HUES64 (cell line): ENCODE data around the gene RADX.

Experiments used
- H3K27ac ChIP-seq: 2 replicates; pipeline ENCODE4 v1.7.0; 2013; ENCODE audit warnings: low read depth, low read length, inconsistent platforms
- H3K27me3 ChIP-seq: 2 replicates; pipeline ENCODE4 v1.6.1; 2013; ENCODE audit warnings: mild to moderate bottlenecking, low read length; ENCODE audit not compliant: insufficient read depth
- H3K36me3 ChIP-seq: 2 replicates; pipeline ENCODE4 v1.6.1; 2013; ENCODE audit warnings: mild to moderate bottlenecking, low read length; ENCODE audit not compliant: insufficient read depth
- H3K4me1 ChIP-seq: 2 replicates; pipeline ENCODE4 v1.6.1; 2013; ENCODE audit warnings: mild to moderate bottlenecking, low read length, moderate library complexity; ENCODE audit not compliant: insufficient read depth
- H3K4me3 ChIP-seq: 2 replicates; pipeline ENCODE4 v1.5.1; 2013; ENCODE audit warnings: mild to moderate bottlenecking, low read length, moderate library complexity
- H3K9ac ChIP-seq: 2 replicates; pipeline ENCODE4 v1.6.1; 2013; ENCODE audit warnings: mild to moderate bottlenecking, low read depth, low read length
- H3K9me3 ChIP-seq: 2 replicates; pipeline ENCODE4 v1.6.1; 2013; ENCODE audit warnings: low read depth, low read length; ENCODE audit not compliant: insufficient read depth
- WGBS: fragments of 150-250, 120-280 bp; methylation state at CpG from one replicate; pipeline ENCODE4 v1.1.7; 2013; ENCODE audit warnings: missing lambda C conversion rate; 5-methylcytosine and 5-hydroxymethylcytosine counted together

The RADX gene

GRCh38 chrX:106718709-106719108 is 106.9 kb downstream of the RADX start:
- Histone ChIP-seq H3K4me1 (no peaks in the 10 kb centered on the region), H3K9me3 (no peaks in the 10 kb centered on the region), H3K4me3 (no peak overlapping the region), H3K9ac (no peak overlapping the region), H3K27me3 (no peaks in the 10 kb centered on the region), H3K36me3 (no peaks in the 10 kb centered on the region), H3K27ac (no peak overlapping the region)
- 92% methylated on average over 3 of the region's 4 CpGs for WGBS

- Histone ChIP-seq H3K4me3 (peak overlapping the region; percentile 68), H3K9me3 (no peaks in the 10 kb centered on the region), H3K9ac (no peak overlapping the region), H3K36me3 (no peaks in the 10 kb centered on the region), H3K27ac (no peak overlapping the region), H3K4me1 (0 out of 2 replicates have a peak, but pooled peaks cover 4% of the 10 kb centered on the region), H3K27me3 (peaks cover 55% of the 10 kb centered on the region)
- 2% methylated on average over 8 of the region's 8 CpGs for WGBS
These were observed 114.2 kb downstream of the RADX start for GRCh38 chrX:106725931-106726330.

GRCh38 chrX:106726485-106727437 is 115.0 kb downstream of the RADX start, which contains the start of gene RNF128:
Gene RNF128 (plus strand): TSS chrX:106726701. CDS start chrX:106726914, 213 bp downstream.
- Histone ChIP-seq H3K27ac (no peak within 1 kb of the TSS), H3K27me3 (peaks cover 55% of the 10 kb centered on the region), H3K9me3 (no peaks in the 10 kb centered on the region), H3K36me3 (no peaks in the 10 kb centered on the region), H3K4me1 (0 out of 2 replicates have a peak, but pooled peaks cover 4% of the 10 kb centered on the region), H3K9ac (peak within 1 kb of the TSS; percentile 52; the same call in 1 of the 2 replicates), H3K4me3 (peak within 1 kb of the TSS; percentile 68)
- WGBS: under 1% methylated on average over 79 of the region's 79 CpGs

GRCh38 chrX:106728337-106728736 is 116.6 kb downstream of the RADX start:
- Histone ChIP-seq H3K4me3 (no peak overlapping the region), H3K9ac (no peak overlapping the region), H3K27me3 (peaks cover 55% of the 10 kb centered on the region), H3K9me3 (no peaks in the 10 kb centered on the region), H3K36me3 (no peaks in the 10 kb centered on the region), H3K27ac (no peak overlapping the region), H3K4me1 (0 out of 2 replicates have a peak, but pooled peaks cover 4% of the 10 kb centered on the region)
- 82% methylated on average over 2 of the region's 2 CpGs for WGBS
